Fibroblast of pulmonary artery (primary cell): ENCODE data around the gene KRTAP15-1.

Source experiments
- DNase-seq: peaks from one replicate; pipeline ENCODE4 v3.0.0-alpha.2; 2010; ENCODE audit warnings: low read depth
- H3K4me3 ChIP-seq: replicated peaks from 2 replicates; pipeline ENCODE4 v1.5.1; 2011; ENCODE audit warnings: low read depth, mild to moderate bottlenecking, control low read depth, low read length, moderate library complexity
- TF ChIP-seq, protein P1 (sequence below): IDR thresholded peaks from 2 replicates; pipeline ENCODE4 v1.5.1; 2011; ENCODE audit warnings: mild to moderate bottlenecking, control low read depth, low read length, inconsistent platforms; ENCODE audit errors: missing control alignments

The KRTAP15-1 gene

DNA sequence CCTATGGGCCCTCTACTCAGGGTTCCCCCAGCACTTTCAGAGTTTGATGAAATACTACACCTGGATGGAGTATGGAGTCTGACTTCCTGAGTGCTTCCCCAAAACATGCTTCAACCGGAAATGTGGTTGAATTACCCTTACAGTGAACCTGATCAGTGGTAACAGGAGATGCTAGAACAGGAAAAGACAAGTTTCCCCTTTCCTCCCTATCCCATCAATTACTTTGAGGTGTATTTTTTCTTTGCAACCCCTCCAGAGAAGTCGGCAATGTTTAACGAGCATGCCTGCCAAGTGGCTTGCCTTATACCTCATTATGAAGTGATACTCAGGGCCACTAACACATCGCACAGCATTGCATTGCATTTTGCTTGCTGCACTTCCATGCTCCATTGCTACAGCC, 7.0 kb downstream of the KRTAP15-1 start:
- TF ChIP-seq, protein P1, sequence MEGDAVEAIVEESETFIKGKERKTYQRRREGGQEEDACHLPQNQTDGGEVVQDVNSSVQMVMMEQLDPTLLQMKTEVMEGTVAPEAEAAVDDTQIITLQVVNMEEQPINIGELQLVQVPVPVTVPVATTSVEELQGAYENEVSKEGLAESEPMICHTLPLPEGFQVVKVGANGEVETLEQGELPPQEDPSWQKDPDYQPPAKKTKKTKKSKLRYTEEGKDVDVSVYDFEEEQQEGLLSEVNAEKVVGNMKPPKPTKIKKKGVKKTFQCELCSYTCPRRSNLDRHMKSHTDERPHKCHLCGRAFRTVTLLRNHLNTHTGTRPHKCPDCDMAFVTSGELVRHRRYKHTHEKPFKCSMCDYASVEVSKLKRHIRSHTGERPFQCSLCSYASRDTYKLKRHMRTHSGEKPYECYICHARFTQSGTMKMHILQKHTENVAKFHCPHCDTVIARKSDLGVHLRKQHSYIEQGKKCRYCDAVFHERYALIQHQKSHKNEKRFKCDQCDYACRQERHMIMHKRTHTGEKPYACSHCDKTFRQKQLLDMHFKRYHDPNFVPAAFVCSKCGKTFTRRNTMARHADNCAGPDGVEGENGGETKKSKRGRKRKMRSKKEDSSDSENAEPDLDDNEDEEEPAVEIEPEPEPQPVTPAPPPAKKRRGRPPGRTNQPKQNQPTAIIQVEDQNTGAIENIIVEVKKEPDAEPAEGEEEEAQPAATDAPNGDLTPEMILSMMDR: no peak
- H3K4me3 ChIP-seq: no peak overlapping the region
- DNase-seq: no peak

- no peak for DNase-seq
- TF ChIP-seq, protein P1: no peak
- no peak overlapping the region for H3K4me3 ChIP-seq
Observed at GRCh38 chr21:30448514-30448913, 8.4 kb downstream of the KRTAP15-1 start.

DNA sequence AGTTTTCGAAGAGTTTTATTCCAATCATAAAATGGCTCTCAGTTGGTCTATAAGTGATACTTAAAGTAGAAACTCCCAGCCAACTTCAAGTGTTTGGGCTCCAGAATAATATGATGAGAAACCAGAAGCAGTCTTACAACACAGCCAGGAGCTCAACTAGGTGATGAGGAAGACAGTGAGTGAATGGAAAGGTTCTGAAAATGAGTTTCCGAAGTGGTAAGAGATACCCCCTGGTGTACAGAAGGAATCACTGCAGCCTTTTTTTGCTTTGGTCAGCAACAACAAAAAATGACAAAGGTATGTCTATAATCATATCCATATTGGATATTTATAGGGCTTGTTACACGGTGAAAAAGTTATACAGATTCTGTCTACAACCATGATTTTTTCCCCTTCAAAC, 23.6 kb downstream of the KRTAP15-1 start:
- no peak for DNase-seq
- TF ChIP-seq, protein P1: peak; percentile 22
- H3K4me3 ChIP-seq: no peak overlapping the region

GRCh38 chr21:30468900-30469714, 29.0 kb downstream of the KRTAP15-1 start:
- no peak for DNase-seq
- TF ChIP-seq, protein P1: no peak
- H3K4me3 ChIP-seq: no peak overlapping the region

GRCh38 chr21:30478004-30478403, 37.9 kb downstream of the KRTAP15-1 start:
- no peak overlapping the region for H3K4me3 ChIP-seq
- no peak for DNase-seq
- TF ChIP-seq, protein P1: no peak

- no peak for DNase-seq
- TF ChIP-seq, protein P1: no peak
Observed at GRCh38 chr21:30479259-30479658, 39.2 kb downstream of the KRTAP15-1 start.

GRCh38 chr21:30480145-30480544, 40.1 kb downstream of the KRTAP15-1 start, which contains the start of gene KRTAP19-1:
Gene KRTAP19-1, minus strand, starts transcription at chr21:30480367. Its CDS starts 50 bp downstream, at chr21:30480317.
- no peak for DNase-seq
- TF ChIP-seq, protein P1: no peak
- no peak within 1 kb of the TSS for H3K4me3 ChIP-seq

More at GRCh38 chr21:30479259-30479658, 39.2 kb downstream of the KRTAP15-1 start:
- no peak overlapping the region for H3K4me3 ChIP-seq
